DMS79 (cell line): Measurements from ENCODE around the gene S100A10.

Experiments
- DNase-seq: peaks from one replicate; lab custom pipeline; 2025; lab: John Stamatoyannopoulos, UW

The S100A10 gene

GRCh38 chr1:151988405-151988923 is 5.2 kb downstream of the S100A10 start:
- no peak for DNase-seq

GRCh38 chr1:151986501-151987190 is 7.0 kb downstream of the S100A10 start:
- DNase-seq = no peak

GRCh38 chr1:151985768-151986167 is 7.9 kb downstream of the S100A10 start:
- DNase-seq = no peak

GRCh38 chr1:151985270-151985669 is 8.4 kb downstream of the S100A10 start:
- no peak for DNase-seq

- no peak for DNase-seq
These were observed 9.2 kb downstream of the S100A10 start for GRCh38 chr1:151984313-151984956.

GRCh38 chr1:151982300-151983005 is 11.2 kb downstream of the S100A10 start:
- no peak for DNase-seq

- DNase-seq = no peak
These were observed 12.5 kb downstream of the S100A10 start for GRCh38 chr1:151981178-151981525.

- no peak for DNase-seq
These were observed 13.1 kb downstream of the S100A10 start for GRCh38 chr1:151980287-151981177.

- no peak for DNase-seq
These were observed 14.7 kb downstream of the S100A10 start for GRCh38 chr1:151978922-151979321.

GRCh38 chr1:151977662-151978230 is 15.9 kb downstream of the S100A10 start:
- DNase-seq = no peak

- DNase-seq = no peak
These were observed 16.8 kb downstream of the S100A10 start for GRCh38 chr1:151976858-151977257.

GRCh38 chr1:151976015-151976343 is 17.7 kb downstream of the S100A10 start:
- DNase-seq = no peak

GRCh38 chr1:151975311-151976014 is 18.2 kb downstream of the S100A10 start:
- no peak for DNase-seq

GRCh38 chr1:151972542-151973248 is 21.0 kb downstream of the S100A10 start:
- DNase-seq = peak; percentile 73

- DNase-seq = no peak
These were observed 23.0 kb downstream of the S100A10 start for GRCh38 chr1:151970626-151971025.

GRCh38 chr1:151970128-151970527 is 23.5 kb downstream of the S100A10 start:
- DNase-seq = no peak

- no peak for DNase-seq
These were observed 24.8 kb downstream of the S100A10 start for GRCh38 chr1:151968791-151969399.

- no peak for DNase-seq
These were observed 25.6 kb downstream of the S100A10 start for GRCh38 chr1:151968058-151968457.

- DNase-seq = no peak
These were observed 26.6 kb downstream of the S100A10 start for GRCh38 chr1:151967091-151967490.

- no peak for DNase-seq
These were observed 27.6 kb downstream of the S100A10 start for GRCh38 chr1:151966061-151966460.
